K562 (cell line): ENCODE measurements around the gene LAMP1. TPM values are rescaled to one million over a fixed set of nuclear protein-coding genes. Genes with fewer than 3 reads are reported as not detected.
A peak's percentile ranks its signal among the peaks of the same experiment; 100 is the strongest.

Experiments
- ATAC-seq: fragments of 200-7000 bp; cut with Tn5 transposase; 3 replicates; pipeline ENCODE4 v1.9.1; 2020; ENCODE audit warnings: moderate library complexity
- BruUV-seq: library from RNA; stranded (reverse); fragments of 400-500 nt; replicated peaks from 2 replicates; lab custom pipeline; 2021; lab: Mats Ljungman, UMichigan
- CTCF ChIA-PET: fragments of 300-600 bp; formaldehyde crosslinking; extraction: SDS; loops from one replicate; lab custom pipeline; 2021; ENCODE audit warnings: low intra/inter-chr PET ratio; lab: Yijun Ruan, JAX
- POLR2A ChIA-PET: fragments of 300-600, 350-650 bp; sonication (Branson Sonifier 250); formaldehyde crosslinking; extraction: SDS; loops from one replicate; lab custom pipeline; 2021; ENCODE audit warnings: antibody characterized with exemption, inconsistent platforms; lab: Yijun Ruan, JAX
- DNase-seq, 4 experiments: peaks; one replicate each; pipeline versions ENCODE4 v3.0.0 to v3.0.0-alpha.2; 2011 to 2018; ENCODE audit warnings: low spot score in 3 of 4, mixed read lengths in 3 of 4; ENCODE audit errors: extremely low read depth in 1 of 4
- FAIRE-seq: peaks from 2 replicates; lab custom pipeline; 2011; peaks lifted over from hg19 to GRCh38; lab: Jason Lieb, UNC
- H2AFZ ChIP-seq: 2 replicates; pipeline ENCODE4 v1.6.0; 2011; ENCODE audit warnings: low read depth, low read length, control low read depth, inconsistent platforms
- H3K27ac ChIP-seq: fragments of 200-600 bp; 3 replicates; pipeline ENCODE4 v1.8.0; 2011; ENCODE audit warnings: low read depth, mild to moderate bottlenecking, control low read depth, inconsistent platforms, low read length, moderate library complexity, mixed read lengths; ENCODE audit errors: extremely low read depth
- H3K27me3 ChIP-seq, 2 experiments: fragments of 300-600 bp in 1 of 2; 2 replicates in 1 of 2; 3 replicates in 1 of 2; pipeline versions ENCODE4 v1.6.0 to v1.8.0; 2011; ENCODE audit warnings: inconsistent platforms in 2 of 2, low read length in 2 of 2, mild to moderate bottlenecking in 1 of 2, mixed read lengths in 1 of 2, moderate library complexity in 1 of 2; ENCODE audit not compliant: control insufficient read depth in 2 of 2, insufficient read depth in 2 of 2
- H3K36me3 ChIP-seq: fragments of 300-600 bp; 3 replicates; pipeline ENCODE4 v1.8.0; 2011; ENCODE audit warnings: mild to moderate bottlenecking, low read length, inconsistent platforms; ENCODE audit not compliant: control insufficient read depth, insufficient read depth
- H3K4me1 ChIP-seq, 2 experiments: fragments of 200-600 bp in 1 of 2; replicated peaks in 1 of 2; 2 replicates in 1 of 2; 3 replicates in 1 of 2; pipeline versions ENCODE4 v1.5.1 to v1.8.0; 2011; ENCODE audit warnings: inconsistent platforms in 2 of 2, low read length in 2 of 2, mild to moderate bottlenecking in 1 of 2, mixed read lengths in 1 of 2, moderate library complexity in 1 of 2; ENCODE audit not compliant: control insufficient read depth in 2 of 2, insufficient read depth in 2 of 2
- H3K4me2 ChIP-seq: 2 replicates; pipeline ENCODE4 v1.6.1; 2011; ENCODE audit warnings: low read length, control low read depth, inconsistent platforms, mixed read lengths; ENCODE audit not compliant: insufficient read depth
- H3K4me3 ChIP-seq: fragments of 200-600 bp; sonication (generic), shearing (Covaris generic); 2 replicates; pipeline ENCODE4 v1.5.1; 2016; ENCODE audit warnings: control low read depth, inconsistent platforms
- H3K79me2 ChIP-seq: fragments of 200-600 bp; 3 replicates; pipeline ENCODE4 v1.8.0; 2011; ENCODE audit warnings: low read length, inconsistent platforms; ENCODE audit not compliant: control insufficient read depth, insufficient read depth
- H3K9ac ChIP-seq, 2 experiments: 2 replicates each; pipeline versions ENCODE4 v1.6.0 to v1.6.1; 2011; ENCODE audit warnings: low read depth in 2 of 2, low read length in 2 of 2, control low read depth in 1 of 2, inconsistent platforms in 1 of 2, mild to moderate bottlenecking in 1 of 2, mixed read lengths in 1 of 2; ENCODE audit not compliant: insufficient read depth in 1 of 2
- H3K9me1 ChIP-seq: one replicate; pipeline ENCODE4 v1.6.0; 2011; ENCODE audit warnings: inconsistent platforms, mild to moderate bottlenecking, low read length, moderate library complexity; ENCODE audit not compliant: control insufficient read depth, insufficient read depth
- H3K9me3 ChIP-seq: replicated peaks from 2 replicates; pipeline ENCODE4 v1.5.1; 2011; ENCODE audit warnings: low read depth, low read length, inconsistent platforms; ENCODE audit not compliant: control insufficient read depth, insufficient read depth
- H4K20me1 ChIP-seq: replicated peaks from 2 replicates; pipeline ENCODE4 v1.6.1; 2011; ENCODE audit warnings: low read length, inconsistent platforms, mixed read lengths; ENCODE audit not compliant: control insufficient read depth, insufficient read depth
- ILK ChIP-seq: fragments of 450-650 bp; IDR thresholded peaks from 2 replicates; pipeline ENCODE4 v1.6.1; 2016; ENCODE audit warnings: missing genetic modification characterization, low read depth, mild to moderate bottlenecking, missing compliant biosample characterization, moderate library complexity, borderline replicate concordance
- MTA2 ChIP-seq: fragments of 450-650 bp; IDR thresholded peaks from 2 replicates; pipeline ENCODE4 v1.6.1; 2016; ENCODE audit warnings: low read depth
- POLR3G ChIP-seq: IDR thresholded peaks from 2 replicates; pipeline ENCODE4 v1.6.1; 2011; ENCODE audit not compliant: insufficient read length, insufficient replicate concordance; ENCODE audit errors: extremely low read depth
- SMAD2 ChIP-seq: fragments of 150-350 bp; IDR thresholded peaks from 2 replicates; pipeline ENCODE4 v1.6.1; 2014; ENCODE audit warnings: low read depth, mild to moderate bottlenecking, low read length
- TRIM28 ChIP-seq: fragments of 450-650 bp; IDR thresholded peaks from 2 replicates; pipeline ENCODE4 v1.6.1; 2017
- ZNF311 ChIP-seq: fragments of 250-450 bp; sonication (Bioruptor Pico); IDR thresholded peaks from 2 replicates; pipeline ENCODE4 v1.4.0; 2020; ENCODE audit warnings: mild to moderate bottlenecking, moderate library complexity
- WGBS: fragments of 100-300 bp; shearing (Covaris generic); methylation state at CpG from one replicate; pipeline ENCODE4 v1.1.6; 2016; ENCODE audit warnings: low coverage, mixed read lengths; ENCODE audit not compliant: insufficient coverage; ENCODE audit errors: missing lambda C conversion rate; 5-methylcytosine and 5-hydroxymethylcytosine counted together
- in situ Hi-C: fragments of 300-500 bp; cut with MboI; formaldehyde crosslinking; loops from 4 replicates; pipeline ENCODE4 v1.15.0; 2018; ENCODE audit warnings: inconsistent platforms, mixed read lengths
- intact Hi-C: fragments of 100-400 bp; cut with micrococcal nuclease; formaldehyde crosslinking; loops from 2 replicates; pipeline ENCODE4 v1.14.2; 2022
- polyA plus RNA-seq, 8 experiments: library from polyadenylated mRNA; depleted of rRNA in 4 of 8; stranded (reverse) in 5 of 8; unstranded in 3 of 8; fragments of >200 nt; fragmentation: Nextera tagmentation in 2 of 8; fragmentation: Illumina TruSeq in 1 of 8; extraction: Ambion mirVana in 2 of 8; extraction: Trizol in 1 of 8; gene quantifications; 2 replicates each; pipeline versions ENCODE4 v1.2.1 to v1.2.3, GENCODE V29; 2011 to 2014; ENCODE audit warnings: inconsistent platforms in 1 of 8, missing spikeins in 1 of 8
- total RNA-seq, 7 experiments: library from RNA; depleted of rRNA in 6 of 7; stranded (reverse); fragments of >200 nt in 6 of 7; fragmentation: Illumina TruSeq in 2 of 7; extraction: Trizol in 2 of 7; gene quantifications; 2 replicates each; pipeline versions ENCODE4 v1.2.1 to v1.2.3, GENCODE V29; 2011 to 2021; ENCODE audit warnings: low replicate concordance in 1 of 7
- TF ChIP-seq, protein P1 (sequence below): fragments of 250-450 bp; sonication (Bioruptor Pico); IDR thresholded peaks from 2 replicates; pipeline ENCODE4 v1.4.0; 2020; ENCODE audit warnings: mild to moderate bottlenecking, moderate library complexity
- TF ChIP-seq, protein P2 (sequence below): IDR thresholded peaks from 2 replicates; pipeline ENCODE4 v1.6.1; 2016; ENCODE audit warnings: missing genetic modification characterization, missing compliant biosample characterization
- TF ChIP-seq, protein P3 (sequence below), 2 experiments: fragments of 450-650 bp in 1 of 2; sonication (generic) in 1 of 2; formaldehyde crosslinking in 1 of 2; IDR thresholded peaks; 2 replicates each; pipeline versions ENCODE4 v1.7.1 to v1.9.0; 2016 to 2022; ENCODE audit warnings: inconsistent platforms in 1 of 2, mild to moderate bottlenecking in 1 of 2, missing genetic modification reagents in 1 of 2

The LAMP1 gene
- total and polyA plus RNA-seq, 9 of the 15 experiments (the other 6 are each of a cell fraction or from before 2014, with no cell fraction given) = 2.2 to 70.1 (median 30.5) TPM

DNA sequence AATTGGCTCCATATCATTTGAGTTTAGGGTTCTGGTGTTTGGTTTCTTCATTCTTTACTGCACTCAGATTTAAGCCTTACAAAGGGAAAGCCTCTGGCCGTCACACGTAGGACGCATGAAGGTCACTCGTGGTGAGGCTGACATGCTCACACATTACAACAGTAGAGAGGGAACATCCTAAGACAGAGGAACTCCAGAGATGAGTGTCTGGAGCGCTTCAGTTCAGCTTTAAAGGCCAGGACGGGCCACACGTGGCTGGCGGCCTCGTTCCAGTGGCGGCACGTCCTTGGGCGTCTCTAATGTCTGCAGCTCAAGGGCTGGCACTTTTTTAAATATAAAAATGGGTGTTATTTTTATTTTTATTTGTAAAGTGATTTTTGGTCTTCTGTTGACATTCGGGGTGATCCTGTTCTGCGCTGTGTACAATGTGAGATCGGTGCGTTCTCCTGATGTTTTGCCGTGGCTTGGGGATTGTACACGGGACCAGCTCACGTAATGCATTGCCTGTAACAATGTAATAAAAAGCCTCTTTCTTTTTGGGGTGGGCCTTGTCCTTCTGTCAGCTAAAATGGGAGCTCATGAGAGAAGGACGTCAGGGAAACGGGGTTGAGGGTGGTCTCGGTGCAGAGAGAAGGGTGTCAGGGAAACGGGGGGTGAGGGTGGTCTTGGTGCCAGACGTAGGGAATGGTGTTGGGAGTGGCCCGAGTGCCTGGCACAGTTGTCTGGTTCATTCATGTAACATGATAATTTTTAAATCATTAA lies 26.0 kb downstream of the LAMP1 start:
- no peak overlapping the region for H3K4me3 ChIP-seq
- DNase-seq (no peak), FAIRE-seq (no peak), ATAC-seq (no peak)
- H2AFZ ChIP-seq = no peak overlapping the region
- peaks cover 56% of the 10 kb centered on the region; the same call in 1 of the 3 replicates for H3K36me3 ChIP-seq
- ChIA-PET POLR2A (no interaction called here), CTCF (no interaction called here)
- H3K9me1 ChIP-seq = no peaks in the 10 kb centered on the region
- WGBS = 94% methylated on average over 9 of the region's 25 CpGs
- no peaks in the 10 kb centered on the region for H4K20me1 ChIP-seq
- H3K4me2 ChIP-seq = no peak overlapping the region
- no peaks in the 10 kb centered on the region for H3K79me2 ChIP-seq
- no peaks in the 10 kb centered on the region for H3K27me3 ChIP-seq
- no peak overlapping the region for H3K9ac ChIP-seq
- intact Hi-C loops = no loop called here
- BruUV-seq = TSS peak; percentile 89
- in situ Hi-C loops = no loop called here
- H3K27ac ChIP-seq = no peak overlapping the region
- H3K4me1 ChIP-seq = peaks cover 0 to 3% of the 10 kb centered on the region in 2 experiments; a peak in 1 of 5 replicates
- H3K9me3 ChIP-seq = no peaks in the 10 kb centered on the region
- TF ChIP-seq, protein P1, sequence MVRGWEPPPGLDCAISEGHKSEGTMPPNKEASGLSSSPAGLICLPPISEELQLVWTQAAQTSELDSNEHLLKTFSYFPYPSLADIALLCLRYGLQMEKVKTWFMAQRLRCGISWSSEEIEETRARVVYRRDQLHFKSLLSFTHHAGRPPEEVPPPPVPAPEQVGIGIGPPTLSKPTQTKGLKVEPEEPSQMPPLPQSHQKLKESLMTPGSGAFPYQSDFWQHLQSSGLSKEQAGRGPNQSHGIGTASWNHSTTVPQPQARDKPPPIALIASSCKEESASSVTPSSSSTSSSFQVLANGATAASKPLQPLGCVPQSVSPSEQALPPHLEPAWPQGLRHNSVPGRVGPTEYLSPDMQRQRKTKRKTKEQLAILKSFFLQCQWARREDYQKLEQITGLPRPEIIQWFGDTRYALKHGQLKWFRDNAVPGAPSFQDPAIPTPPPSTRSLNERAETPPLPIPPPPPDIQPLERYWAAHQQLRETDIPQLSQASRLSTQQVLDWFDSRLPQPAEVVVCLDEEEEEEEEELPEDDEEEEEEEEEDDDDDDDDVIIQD (CRISPR knock-in tag) = no peak
- TF ChIP-seq ILK (tag) (no peak), MTA2 (no peak), TRIM28 (no peak), POLR3G (no peak), SMAD2 (no peak), ZNF311 (CRISPR knock-in tag) (no peak)
- TF ChIP-seq, protein P2, sequence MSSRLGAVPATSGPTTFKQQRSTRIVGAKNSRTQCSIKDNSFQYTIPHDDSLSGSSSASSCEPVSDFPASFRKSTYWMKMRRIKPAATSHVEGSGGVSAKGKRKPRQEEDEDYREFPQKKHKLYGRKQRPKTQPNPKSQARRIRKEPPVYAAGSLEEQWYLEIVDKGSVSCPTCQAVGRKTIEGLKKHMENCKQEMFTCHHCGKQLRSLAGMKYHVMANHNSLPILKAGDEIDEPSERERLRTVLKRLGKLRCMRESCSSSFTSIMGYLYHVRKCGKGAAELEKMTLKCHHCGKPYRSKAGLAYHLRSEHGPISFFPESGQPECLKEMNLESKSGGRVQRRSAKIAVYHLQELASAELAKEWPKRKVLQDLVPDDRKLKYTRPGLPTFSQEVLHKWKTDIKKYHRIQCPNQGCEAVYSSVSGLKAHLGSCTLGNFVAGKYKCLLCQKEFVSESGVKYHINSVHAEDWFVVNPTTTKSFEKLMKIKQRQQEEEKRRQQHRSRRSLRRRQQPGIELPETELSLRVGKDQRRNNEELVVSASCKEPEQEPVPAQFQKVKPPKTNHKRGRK (tag) = no peak
- TF ChIP-seq, protein P3, sequence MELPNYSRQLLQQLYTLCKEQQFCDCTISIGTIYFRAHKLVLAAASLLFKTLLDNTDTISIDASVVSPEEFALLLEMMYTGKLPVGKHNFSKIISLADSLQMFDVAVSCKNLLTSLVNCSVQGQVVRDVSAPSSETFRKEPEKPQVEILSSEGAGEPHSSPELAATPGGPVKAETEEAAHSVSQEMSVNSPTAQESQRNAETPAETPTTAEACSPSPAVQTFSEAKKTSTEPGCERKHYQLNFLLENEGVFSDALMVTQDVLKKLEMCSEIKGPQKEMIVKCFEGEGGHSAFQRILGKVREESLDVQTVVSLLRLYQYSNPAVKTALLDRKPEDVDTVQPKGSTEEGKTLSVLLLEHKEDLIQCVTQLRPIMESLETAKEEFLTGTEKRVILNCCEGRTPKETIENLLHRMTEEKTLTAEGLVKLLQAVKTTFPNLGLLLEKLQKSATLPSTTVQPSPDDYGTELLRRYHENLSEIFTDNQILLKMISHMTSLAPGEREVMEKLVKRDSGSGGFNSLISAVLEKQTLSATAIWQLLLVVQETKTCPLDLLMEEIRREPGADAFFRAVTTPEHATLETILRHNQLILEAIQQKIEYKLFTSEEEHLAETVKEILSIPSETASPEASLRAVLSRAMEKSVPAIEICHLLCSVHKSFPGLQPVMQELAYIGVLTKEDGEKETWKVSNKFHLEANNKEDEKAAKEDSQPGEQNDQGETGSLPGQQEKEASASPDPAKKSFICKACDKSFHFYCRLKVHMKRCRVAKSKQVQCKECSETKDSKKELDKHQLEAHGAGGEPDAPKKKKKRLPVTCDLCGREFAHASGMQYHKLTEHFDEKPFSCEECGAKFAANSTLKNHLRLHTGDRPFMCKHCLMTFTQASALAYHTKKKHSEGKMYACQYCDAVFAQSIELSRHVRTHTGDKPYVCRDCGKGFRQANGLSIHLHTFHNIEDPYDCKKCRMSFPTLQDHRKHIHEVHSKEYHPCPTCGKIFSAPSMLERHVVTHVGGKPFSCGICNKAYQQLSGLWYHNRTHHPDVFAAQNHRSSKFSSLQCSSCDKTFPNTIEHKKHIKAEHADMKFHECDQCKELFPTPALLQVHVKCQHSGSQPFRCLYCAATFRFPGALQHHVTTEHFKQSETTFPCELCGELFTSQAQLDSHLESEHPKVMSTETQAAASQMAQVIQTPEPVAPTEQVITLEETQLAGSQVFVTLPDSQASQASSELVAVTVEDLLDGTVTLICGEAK (IDR thresholded peaks at IDR 0.05) = no peak
- TF ChIP-seq, protein P3 (CRISPR knock-in tag; IDR thresholded peaks at IDR 0.05) = no peak
